GM21825 (cell line): ENCODE measurements around the gene TMEM218.

Source experiments
- ATAC-seq: cut with Tn5 transposase; IDR thresholded peaks from one replicate; pipeline ENCODE4 v1.9.1; 2021; ENCODE audit warnings: mild to moderate bottlenecking, moderate library complexity; ENCODE audit not compliant: unreplicated experiment

Gene TMEM218

DNA sequence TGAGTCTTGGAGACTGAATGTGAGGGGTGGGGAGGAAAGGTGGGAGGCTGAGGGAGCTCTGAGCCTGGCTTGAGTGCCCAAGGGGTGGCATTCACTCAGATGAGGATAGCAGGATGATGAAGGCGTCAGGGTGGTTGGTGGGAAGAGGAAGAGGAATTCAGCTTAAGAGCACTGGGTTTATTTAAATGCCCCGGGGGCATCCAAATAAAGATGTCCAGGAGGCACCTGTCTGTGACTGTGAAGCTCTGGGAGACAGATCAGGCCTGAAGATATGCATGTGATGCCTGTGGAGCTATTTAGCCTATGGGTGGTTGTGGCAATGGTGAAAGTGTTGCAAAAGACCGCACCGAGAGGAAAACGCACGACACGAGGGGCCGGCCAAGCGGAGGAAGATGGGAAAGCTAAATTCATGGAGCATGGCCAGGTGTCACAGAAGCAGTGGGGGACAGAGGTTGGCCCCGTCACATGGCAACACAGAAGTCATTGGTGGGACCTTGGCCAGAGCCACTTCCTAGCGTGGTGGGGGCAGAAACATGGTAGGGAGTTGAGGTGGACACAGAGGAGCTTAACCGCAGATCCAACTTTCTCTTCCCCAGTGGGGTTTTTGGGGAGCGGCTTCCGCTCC is 32.8 kb downstream of the TMEM218 start:
- ATAC-seq: no peak

DNA sequence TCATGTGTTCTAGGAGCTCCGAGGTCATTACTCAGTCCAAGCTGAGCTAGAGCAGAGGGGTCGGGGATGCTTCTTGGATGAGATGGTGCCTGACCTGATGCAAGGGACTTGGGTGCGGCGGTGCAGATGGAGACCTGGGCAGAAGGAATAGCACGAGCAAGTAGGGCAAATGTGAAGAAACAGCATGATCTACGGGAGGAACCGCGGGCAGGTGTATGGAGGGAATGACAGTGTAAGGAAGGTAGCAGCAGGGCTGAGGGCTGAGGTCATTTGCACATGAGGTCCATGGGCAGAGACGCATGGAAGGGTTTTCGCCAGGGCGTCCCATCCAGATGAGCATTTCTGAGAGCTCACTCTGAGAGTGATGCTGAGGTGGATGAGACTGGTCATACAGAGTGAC is 33.4 kb downstream of the TMEM218 start:
- no peak for ATAC-seq

- ATAC-seq: no peak
Observed at GRCh38 chr11:125076378-125076945, 35.0 kb downstream of the TMEM218 start.

DNA sequence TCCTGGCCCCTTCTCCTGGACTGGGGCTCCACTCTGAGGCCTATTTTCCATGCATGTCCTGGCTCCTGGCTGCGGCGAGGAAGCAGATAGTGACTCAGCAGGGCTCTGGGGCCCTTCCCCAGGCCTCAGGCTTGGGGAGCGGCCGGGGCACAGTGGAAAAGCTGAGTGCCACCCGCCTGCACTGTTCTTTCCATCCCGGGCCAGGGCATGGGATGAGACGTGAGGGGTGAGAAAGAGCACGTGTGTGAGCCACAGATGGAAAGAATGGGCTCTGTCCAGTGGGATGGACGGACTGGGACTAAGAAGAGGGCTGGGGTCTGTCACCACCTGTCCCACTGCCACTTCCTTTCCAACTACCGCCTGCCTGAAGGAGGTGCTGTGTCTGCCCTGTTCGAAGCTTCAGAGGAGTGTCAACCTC is 35.5 kb downstream of the TMEM218 start:
- no peak for ATAC-seq

GRCh38 chr11:125075242-125075625 is 36.2 kb downstream of the TMEM218 start:
- ATAC-seq: no peak

DNA sequence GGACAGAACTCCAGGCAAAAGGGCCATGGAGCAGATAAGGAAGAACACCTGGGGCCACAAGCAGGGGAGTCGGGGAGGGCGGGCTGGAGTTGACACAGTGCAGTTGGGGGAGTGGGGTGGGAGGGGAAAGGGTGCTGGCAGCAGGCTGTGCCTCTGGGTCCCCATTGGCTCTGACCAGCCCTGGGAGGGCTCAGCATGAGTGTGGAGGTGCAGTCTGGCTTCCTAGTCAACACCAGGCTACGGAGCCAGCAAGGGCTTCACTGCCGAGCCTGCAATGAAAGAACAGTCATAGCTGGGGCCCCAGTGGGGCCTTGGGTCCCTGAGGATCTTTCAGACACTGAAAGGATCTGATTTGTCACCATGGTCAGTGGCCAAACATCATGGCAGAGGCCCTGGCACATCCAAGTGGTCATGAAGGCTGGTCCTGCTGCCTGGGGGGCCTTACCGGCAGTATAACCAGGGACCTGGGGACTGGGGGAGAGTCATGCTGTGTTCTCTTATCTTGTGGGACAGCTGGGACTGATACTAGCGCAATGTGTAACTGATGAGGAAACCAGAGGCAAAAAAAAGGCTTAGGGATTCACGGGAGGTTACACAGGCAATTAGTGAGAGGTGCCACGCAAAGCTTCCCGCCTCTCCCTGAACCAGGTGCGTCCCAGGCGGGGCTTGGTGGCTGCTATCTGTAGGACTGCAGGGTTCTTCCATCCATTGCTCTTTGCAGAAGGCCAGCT is 36.8 kb downstream of the TMEM218 start:
- ATAC-seq: no peak

DNA sequence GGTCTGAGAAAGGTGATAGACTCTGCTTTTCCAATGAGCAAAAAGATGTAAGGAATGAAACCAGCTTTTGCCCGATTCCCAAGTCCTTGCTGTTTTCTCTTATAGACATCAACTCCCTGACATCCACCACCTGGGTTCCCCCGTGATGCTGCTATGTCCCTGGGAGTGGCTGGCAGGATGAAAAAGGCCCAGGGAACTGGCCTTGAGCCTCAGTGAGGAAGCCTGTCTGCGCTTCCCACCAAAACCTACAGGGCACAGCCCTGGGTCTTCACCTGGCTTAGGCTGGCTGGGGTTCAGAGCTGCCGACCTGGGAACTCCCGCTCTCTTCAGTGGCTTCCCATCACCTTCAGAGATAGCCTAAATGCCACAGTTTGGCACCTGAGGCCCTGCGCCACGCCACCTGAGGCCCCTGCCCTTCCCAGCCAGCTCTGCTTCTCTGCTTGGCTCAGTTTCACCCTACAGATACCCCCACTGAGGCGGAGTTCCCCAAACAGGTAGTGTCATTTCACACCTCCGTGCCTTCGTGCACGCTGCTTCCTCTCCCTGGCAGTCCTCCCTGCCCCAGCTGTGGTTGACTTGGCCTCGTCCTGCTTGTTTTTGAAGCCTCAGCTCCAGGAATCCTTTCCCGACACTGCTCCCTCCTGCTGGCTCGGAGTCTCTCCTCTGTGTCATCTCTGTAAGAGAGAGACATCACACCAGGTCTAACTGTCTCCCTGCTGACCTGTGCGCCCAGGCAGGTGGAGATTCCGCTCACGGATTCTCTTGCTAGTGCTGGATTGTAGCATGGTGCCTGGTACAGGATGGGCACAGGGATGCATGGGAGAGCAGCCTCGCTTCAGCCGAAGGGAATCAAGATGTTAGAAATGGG is 37.6 kb downstream of the TMEM218 start:
- no peak for ATAC-seq

- ATAC-seq: no peak
Observed at GRCh38 chr11:125072961-125073590, 38.4 kb downstream of the TMEM218 start.

DNA sequence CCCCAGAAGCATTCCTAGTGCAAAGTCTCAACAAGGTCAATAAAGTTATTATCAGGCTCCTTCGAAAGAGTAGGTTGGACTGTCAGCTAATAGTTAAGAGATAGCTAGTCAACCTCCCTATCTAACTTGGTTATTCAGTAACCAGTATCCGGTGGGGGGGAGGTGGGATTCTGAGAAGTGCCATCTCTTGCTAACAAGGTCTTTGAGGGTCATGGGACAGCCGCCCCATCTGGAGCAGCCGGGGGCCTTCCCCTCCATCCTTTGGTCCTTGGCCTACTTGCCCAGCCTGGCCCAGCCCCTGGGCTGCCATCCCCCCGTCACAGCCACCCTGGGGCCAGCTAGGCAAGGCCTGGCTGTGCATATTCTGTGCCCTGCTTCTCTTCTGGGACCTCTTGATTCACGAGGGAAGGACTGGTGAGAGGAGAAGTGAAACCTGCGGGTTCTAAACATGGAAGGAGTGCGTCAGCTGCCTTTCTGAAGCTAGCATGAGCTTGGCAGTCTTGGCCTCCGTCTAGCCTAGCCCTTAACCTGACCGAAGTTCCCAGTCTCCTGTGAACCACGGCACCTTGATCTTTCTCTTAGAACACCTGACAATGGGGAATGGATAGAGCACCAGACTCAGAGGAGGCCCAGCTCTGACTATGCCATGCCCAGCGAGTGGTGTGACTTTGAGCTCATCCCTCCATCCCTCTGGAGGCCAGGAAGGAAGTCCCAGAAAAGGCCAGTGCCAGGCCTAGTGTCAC is 39.0 kb downstream of the TMEM218 start:
- ATAC-seq: peak; percentile 72

GRCh38 chr11:125071846-125072217 is 39.6 kb downstream of the TMEM218 start:
- no peak for ATAC-seq

DNA sequence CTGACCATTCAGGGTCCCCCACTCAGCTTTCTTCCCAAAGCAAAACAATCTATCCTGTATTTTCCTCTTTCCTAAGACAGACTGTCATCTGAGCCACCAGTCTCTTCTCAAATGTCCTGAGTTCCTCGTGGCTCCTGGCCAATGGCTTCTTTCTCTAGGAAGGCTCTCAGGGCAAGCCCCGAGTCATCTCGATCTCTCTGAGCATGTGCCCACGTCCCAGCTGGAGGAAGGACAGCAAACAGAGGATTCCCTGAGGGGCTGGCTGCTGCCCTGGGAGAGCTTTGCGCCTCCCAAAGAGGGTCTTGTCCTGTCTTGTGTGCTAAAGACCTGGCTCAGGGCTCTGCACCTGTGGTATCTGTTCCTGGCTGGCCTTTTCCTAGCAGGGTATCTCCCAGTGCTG is 40.0 kb downstream of the TMEM218 start:
- ATAC-seq: no peak

DNA sequence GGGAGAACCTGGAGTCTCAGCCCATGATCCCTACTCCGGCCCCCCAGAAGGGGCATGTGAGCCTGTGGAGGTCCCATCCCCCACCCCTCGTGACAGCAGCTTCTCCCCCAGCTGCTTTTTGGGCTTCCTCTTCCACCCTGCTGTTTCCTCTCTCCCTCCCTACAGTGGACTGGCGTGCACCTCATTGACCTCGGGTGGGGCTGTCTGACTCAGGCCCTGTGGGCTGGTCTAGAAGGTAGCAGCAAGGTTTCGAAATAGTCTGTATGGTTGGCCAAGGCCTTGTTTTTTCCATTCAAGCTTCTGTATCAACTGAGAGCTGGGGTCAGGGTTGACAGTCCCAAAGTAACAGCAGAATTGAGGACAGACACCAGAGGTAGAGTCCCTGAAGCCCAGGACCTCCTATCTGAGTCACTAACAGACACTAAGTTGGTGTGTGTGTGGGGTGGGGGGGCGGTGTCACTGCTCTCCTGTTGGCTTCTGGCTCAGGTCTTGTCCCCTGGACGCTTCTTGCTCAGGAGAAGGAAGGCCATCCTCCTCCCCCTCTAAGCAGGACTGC is 40.6 kb downstream of the TMEM218 start:
- ATAC-seq: peak; percentile 74

DNA sequence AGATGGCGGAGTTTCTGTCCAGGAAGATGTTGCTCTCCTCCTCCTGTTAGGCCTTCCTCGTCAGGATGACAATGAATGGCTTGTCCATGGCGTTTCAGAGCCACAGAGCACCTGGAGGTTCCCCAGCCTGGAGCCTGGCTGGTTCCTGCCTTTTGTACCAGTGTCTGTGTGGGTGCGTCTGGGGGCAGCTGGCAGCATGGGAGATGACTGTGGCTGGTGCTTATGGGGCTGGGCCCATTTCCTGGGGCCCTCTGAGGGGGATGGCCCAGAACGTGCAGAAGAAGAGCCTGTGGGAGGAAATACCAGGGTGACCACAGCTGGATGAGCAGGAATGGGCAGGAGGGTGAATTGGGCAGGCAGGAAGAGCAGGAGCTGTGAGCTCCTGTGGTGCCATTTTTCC is 41.6 kb downstream of the TMEM218 start:
- ATAC-seq: no peak

DNA sequence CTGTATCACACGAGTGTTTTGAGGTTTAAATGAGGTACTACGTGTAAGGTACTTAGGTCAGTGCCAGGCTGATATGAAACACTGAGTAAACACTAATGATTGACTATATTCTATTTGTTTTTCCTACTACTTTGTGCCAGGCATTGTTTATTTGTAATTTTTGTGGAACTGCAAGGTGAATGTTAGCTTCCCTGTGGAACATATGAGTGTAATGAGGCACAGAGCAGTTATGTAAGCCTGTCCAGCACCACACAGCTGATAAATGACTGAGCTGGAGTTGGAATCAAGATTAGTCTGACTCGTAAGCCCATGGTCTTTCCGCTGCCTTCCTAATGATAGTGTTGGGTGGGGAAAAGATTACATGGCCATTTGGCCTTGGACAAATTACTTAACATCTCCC is 42.4 kb downstream of the TMEM218 start:
- ATAC-seq: no peak

DNA sequence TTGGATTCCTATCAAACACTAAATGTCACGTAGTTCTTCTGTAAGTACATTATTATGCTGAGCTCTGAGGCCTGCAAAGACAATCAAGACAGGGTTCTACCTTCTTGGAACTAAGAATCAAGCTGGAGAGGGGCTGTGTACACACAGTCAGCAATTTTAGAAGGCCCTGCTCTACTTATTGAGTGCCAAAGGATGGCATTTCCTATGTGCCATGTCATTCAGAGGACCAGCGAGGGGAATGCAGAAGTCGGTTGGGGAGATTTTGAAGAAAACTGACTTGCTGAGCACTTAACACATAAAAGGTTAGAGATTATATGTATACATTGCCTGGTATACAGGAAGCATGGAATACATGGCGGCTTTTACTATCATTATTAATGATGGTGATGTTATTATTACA is 43.1 kb downstream of the TMEM218 start:
- ATAC-seq: no peak

DNA sequence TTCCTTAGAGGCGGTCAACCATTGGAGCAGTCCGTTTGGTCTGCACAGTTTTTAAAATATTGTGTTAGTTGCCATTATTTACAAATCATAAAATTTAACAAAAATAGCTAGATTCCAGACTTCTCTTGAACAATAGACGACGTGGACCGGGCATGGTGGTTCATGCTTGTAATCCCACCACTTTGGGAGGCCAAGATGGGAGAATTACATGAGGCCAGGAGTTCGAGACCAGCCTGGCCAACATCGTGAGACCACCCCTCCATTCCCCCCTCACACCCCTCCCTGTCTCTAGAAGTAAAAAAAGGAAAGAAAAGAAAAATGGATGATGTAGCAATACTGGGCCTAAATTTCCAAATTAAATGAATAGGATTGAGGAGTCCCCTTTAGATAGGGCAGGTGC is 47.4 kb downstream of the TMEM218 start:
- no peak for ATAC-seq

GRCh38 chr11:125063429-125064043 is 47.9 kb downstream of the TMEM218 start:
- ATAC-seq: peak; percentile 20

GRCh38 chr11:125062931-125063428 is 48.4 kb downstream of the TMEM218 start, which contains the start of gene SLC37A2:
Gene SLC37A2 (plus strand): TSS chr11:125063305. CDS start chr11:125063368, 63 bp downstream.
- peak; percentile 89 for ATAC-seq

DNA sequence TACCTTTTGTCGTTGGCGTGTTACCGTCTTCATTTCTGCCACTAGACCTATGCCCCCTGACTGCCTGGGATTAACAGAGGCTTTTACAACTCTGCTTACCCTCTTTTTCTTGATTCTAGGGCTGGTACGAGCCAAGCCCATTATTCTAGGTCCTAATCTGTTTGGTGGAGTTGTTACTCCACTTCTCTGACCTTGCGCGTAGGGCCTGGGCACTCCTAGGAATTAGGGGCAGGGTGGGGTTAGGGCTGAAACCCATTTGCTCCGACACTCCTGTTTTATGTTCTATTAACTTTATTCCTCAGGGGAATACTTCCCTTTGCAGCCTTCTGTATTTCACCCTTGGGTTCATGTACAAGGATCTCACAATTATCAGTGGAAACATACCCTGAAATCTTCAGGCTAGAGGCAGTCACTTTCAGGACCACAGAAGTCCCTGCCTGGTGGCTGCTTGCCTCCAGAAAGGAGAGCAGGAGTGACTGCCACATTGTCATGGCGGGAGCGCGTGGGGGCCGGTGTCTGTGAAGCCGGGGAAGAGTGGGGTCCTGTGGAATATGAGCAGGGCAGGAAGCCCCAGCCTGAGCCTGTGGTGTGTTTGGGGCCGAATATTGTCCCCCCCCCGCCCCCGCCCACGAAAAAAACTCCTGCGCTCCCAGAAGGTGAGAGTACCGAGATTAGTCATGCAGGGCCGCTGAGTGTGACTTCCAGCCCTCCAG is 49.1 kb downstream of the TMEM218 start:
- no peak for ATAC-seq
